Activated CD8-positive, alpha-beta memory T cell treated with anti-CD3 and anti-CD28 coated beads, Interleukin-2, amount 50 U/mL, for 24 hours (primary cell): ENCODE measurements around the gene RMND5A.

ENCODE experiments used
- DNase-seq: peaks from one replicate; pipeline ENCODE4 v3.0.0-alpha.2; 2020; ENCODE audit errors: extremely low read depth

Gene RMND5A

GRCh38 chr2:86765310-86765695 is 45.2 kb downstream of the RMND5A start:
- no peak for DNase-seq

GRCh38 chr2:86768189-86768949 is 48.3 kb downstream of the RMND5A start:
- DNase-seq, result no peak

- DNase-seq, result no peak
Measured at GRCh38 chr2:86769838-86770237, 49.7 kb downstream of the RMND5A start.

GRCh38 chr2:86770816-86771301 is 50.8 kb downstream of the RMND5A start:
- DNase-seq, result no peak

- DNase-seq, result no peak
Measured at GRCh38 chr2:86772611-86773010, 52.5 kb downstream of the RMND5A start.

- DNase-seq, result no peak
Measured at GRCh38 chr2:86774862-86775261, 54.8 kb downstream of the RMND5A start.

GRCh38 chr2:86775338-86775737 is 55.2 kb downstream of the RMND5A start:
- no peak for DNase-seq

- no peak for DNase-seq
Measured at GRCh38 chr2:86776532-86776931, 56.4 kb downstream of the RMND5A start.

- no peak for DNase-seq
Measured at GRCh38 chr2:86778957-86779356, 58.9 kb downstream of the RMND5A start.

GRCh38 chr2:86779971-86780370 is 59.9 kb downstream of the RMND5A start:
- no peak for DNase-seq

GRCh38 chr2:86781363-86781762 is 61.3 kb downstream of the RMND5A start:
- no peak for DNase-seq

- DNase-seq, result no peak
Measured at GRCh38 chr2:86782748-86783147, 62.7 kb downstream of the RMND5A start.

- DNase-seq, result no peak
Measured at GRCh38 chr2:86783615-86784339, 63.7 kb downstream of the RMND5A start.

GRCh38 chr2:86785456-86785855 is 65.4 kb downstream of the RMND5A start:
- peak; percentile 79 for DNase-seq

- DNase-seq, result no peak
Measured at GRCh38 chr2:86786001-86786536, 66.0 kb downstream of the RMND5A start.

- no peak for DNase-seq
Measured at GRCh38 chr2:86787736-86788135, 67.6 kb downstream of the RMND5A start.

- DNase-seq, result no peak
Measured at GRCh38 chr2:86788165-86788564, 68.1 kb downstream of the RMND5A start.

GRCh38 chr2:86788881-86789686 is 69.0 kb downstream of the RMND5A start:
- DNase-seq, result no peak

- no peak for DNase-seq
Measured at GRCh38 chr2:86789687-86790133, 69.6 kb downstream of the RMND5A start.

GRCh38 chr2:86790134-86790675 is 70.1 kb downstream of the RMND5A start:
- DNase-seq, result no peak

GRCh38 chr2:86790676-86791572 is 70.8 kb downstream of the RMND5A start, which contains the start of gene CD8A:
TSS of gene CD8A (minus strand) at chr2:86790913. CDS start at chr2:86790825, 88 bp downstream.
- no peak for DNase-seq
